GM18508 (cell line): Measurements from ENCODE around the gene PTPN22.
A peak's percentile ranks its signal among the peaks of the same experiment; 100 is the strongest.

Experiments
- ATAC-seq: cut with Tn5 transposase; IDR thresholded peaks from one replicate; pipeline ENCODE4 v1.9.1; 2021; ENCODE audit warnings: moderate number of reproducible peaks; ENCODE audit not compliant: insufficient read depth, unreplicated experiment

Gene PTPN22

DNA sequence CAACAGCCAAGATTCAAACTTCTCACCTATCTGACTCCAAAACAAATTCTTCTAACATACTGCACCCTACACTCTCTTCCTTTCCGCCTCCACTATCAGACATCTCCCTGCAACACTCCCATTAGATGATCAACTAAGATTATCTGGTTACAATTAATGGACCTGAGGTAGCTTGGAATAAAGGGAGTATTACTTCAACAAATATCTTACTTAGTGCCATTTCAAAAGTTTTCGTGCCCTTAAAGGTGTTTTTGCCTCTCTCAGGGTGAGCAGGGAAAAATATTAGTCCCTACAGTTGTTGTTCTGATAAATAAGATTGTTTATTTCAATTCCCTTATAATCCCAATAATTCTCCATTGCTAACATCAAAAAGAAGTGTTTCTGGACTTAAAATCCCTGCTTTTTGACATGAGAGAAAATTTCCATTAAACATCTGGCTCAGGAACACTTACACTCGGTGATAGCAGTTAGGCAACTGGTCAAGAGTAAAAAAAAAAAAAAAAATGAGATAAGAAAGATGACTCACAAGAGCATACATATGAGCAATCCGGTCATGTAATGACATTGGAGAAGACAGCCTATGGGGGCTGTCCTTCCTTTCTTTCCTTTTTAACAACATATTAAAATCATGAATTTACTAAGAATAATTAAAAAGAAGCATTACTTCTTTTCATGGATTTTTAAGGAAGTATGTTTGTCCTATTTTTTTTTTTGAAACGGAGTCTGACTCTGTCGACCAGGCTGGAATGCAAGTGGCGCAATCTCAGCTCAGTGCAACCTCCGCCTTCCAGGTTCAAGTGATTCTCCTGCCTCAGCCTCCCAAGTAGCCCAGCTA, 66.9 kb downstream of the PTPN22 start:
- no peak for ATAC-seq

DNA sequence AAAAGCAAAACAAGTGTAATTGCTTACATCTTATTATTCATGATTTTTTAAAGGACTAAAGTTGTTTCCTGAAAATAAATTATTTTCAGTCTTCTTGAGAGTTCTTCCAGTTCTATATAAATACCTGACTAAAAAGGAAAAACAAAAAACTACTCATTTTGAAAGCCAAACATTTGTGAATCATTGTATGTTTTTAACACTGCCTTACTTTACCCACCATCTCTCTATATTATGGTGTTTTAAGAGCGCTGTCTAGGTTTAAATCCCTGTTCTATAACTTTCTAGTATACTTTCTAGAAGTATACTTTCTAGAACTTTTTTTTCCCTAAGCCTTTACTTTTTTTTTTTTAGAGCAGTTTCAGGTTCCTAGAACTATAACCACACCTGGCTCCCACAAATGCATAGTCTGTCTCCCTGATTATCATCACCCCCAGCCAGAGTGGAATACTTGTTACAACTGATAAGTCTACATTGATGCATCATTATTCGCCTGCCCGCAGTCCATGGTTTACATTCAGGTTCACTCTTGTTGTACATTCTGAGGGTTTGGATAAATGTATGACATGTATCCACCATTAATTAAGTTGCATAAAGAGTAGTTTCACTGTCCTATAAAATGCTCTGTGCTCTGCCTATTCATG, 69.0 kb downstream of the PTPN22 start:
- ATAC-seq: no peak

DNA sequence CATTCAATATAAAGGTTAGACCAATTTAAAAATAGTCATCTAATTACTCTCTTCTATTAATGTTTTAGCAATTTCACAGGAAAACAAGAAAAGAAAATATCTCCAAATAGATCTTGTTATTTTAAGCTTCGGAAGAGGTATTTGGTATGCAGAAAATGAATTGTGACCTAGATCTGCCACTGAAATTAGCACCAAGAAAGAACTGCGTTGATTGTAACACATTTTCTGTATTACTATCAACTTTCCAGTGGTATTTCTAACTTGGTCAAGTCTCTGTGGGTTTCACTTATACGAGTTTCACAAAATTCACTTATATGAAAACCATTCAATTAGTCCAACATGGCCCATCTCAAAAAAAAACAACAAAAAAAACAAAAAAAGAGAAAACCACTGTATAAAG, 71.0 kb downstream of the PTPN22 start:
- no peak for ATAC-seq

DNA sequence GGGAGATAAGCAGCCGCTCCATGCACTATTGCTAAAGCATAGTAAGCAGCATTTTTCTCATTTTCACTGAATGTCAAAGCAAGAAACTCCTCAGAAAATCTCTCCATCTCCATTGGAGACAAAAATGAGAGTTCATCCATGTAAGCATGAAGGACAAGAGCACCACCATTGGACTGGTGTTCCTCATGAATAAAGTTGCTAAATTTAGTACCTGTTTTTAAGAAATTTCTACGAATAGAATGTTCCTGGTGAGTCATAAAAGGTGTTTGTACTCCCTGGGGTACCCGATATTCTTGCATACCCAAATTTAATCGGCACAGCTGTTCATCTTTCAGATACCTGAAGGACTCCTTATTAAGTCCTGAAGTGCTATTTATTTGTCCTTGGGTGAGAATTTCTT, 74.0 kb downstream of the PTPN22 start:
- no peak for ATAC-seq

DNA sequence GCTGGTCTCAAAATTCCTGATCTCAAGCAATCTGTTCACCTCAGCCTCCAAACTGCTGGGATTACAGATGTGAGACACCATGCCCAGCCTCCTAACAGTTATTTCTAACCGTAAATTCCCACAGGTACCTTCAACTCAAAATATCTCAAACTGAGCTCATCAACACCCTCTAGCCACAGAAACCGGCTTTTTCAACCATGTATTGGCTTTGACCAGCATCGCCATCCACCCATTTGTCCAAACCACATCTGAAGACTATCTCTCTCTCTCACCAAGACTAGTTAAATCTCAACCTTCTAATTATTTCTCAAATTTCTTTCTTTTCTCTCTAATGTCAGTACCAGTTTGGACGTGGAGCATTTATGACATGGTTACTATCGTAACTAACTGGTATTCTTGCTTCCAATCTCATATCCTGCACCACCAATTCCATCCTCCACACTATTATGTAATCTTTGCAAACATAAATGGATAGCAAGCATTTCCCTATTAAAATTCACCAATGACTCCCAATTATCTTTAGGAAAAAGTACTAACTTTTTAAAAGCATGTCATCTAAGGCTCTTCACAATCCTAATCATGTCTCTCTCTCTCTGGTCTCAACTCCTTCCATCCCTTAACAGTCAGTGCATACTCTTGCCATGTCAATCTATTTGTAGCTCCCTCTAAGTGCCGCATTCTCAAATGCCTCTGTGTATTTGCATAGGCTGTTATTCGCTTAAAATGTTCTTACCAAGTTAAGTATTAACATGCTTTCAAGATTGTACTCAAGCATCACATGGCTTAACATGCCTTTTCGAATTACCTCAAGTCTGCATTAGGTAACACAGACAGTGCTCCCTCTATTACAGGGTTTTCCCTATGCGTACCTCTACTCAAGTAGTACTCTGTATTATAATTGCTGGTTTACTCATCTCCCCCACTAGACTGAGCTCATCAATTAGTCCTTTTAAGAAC, 77.4 kb downstream of the PTPN22 start:
- ATAC-seq: no peak

DNA sequence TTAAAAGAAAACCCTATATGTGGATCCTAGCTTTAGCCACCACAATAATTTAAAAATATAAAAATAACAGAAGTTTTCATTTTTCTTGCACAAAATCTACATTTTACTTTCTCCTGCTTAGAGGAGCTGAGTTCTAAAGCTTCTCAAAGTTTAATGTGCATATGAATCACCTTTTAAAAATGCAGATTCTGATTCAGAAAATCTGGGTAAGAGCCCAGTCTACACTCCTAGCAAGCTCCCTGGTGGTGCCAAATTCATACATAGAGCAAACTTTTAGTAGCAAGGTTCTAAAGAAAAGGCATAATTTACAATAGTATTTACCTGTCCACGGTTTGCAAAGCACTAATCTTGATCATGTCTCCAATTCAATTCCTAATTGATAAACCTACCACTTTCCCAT, 78.5 kb downstream of the PTPN22 start:
- ATAC-seq: no peak

DNA sequence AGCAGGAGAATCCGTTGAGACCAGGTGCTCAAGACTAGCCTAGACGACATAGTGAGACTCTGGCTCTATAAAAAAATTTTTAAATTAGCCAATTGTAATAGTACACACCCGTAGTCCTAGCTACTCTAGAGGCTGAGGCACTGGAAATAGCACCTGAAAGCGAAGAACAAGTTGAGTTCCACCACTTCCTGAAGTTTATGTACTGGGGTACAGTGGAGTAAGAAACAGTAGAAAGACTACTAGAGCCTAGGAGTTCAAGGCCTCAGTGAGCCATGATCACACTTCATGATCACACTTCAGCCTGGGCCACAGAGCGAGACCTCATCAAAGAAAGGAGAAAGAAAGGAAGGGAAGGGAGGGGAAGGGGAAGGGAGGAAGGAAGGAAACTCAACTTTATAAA, 79.0 kb downstream of the PTPN22 start:
- ATAC-seq: no peak

DNA sequence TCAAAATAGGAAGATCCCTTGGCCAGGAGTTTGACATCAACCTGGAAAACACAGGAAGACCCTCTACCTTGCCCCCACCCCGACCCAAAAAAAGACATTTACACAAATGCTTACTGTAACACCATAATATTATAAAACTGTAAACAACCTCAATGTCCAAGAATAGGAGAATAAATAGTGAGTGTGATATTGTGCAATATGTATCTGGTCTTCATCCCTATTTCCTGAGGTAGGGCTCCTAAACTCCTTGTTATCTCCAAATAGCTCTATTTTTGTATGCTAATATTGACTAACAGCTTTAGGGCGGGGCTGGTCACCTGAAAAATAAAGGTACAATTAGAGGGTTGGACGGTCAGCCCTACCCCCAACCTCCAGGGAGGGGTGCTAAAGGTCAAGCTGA, 82.7 kb downstream of the PTPN22 start:
- no peak for ATAC-seq

DNA sequence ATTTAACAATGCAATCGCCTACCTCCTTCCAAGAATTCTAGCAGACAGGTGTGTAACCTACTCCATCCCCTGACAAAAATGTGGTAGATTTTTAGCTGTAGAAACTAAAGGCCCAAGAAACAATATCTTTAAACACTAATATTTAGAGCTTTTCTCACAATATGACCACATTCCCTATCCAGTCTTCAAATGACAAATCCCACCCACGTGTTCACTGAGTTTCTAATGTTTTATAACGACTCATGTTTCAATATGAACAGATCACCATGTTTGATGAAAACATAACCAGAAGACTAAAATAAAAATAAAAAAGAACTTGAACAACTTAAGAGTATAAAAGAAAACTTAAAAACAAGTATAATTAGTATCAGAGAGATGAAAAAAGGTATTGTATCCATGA, 83.8 kb downstream of the PTPN22 start:
- no peak for ATAC-seq

DNA sequence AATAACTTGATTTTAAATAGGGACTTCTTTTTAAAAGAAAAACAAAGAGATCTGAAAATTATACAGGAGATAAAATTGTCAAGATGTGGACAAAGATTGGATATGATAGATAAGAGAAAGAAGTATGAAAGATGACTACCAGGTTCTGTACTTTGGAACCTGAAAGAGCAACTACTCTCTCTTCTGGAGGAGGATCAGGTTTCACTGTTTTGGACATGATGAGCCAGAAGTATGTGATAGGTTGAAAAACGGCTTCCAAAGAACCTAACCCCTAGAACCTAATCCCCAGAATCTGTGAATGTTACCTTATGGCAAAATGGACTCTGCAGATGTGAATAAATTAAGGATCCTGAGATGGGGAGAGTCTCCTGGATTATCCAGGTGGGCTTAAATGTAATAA, 85.4 kb downstream of the PTPN22 start:
- no peak for ATAC-seq

DNA sequence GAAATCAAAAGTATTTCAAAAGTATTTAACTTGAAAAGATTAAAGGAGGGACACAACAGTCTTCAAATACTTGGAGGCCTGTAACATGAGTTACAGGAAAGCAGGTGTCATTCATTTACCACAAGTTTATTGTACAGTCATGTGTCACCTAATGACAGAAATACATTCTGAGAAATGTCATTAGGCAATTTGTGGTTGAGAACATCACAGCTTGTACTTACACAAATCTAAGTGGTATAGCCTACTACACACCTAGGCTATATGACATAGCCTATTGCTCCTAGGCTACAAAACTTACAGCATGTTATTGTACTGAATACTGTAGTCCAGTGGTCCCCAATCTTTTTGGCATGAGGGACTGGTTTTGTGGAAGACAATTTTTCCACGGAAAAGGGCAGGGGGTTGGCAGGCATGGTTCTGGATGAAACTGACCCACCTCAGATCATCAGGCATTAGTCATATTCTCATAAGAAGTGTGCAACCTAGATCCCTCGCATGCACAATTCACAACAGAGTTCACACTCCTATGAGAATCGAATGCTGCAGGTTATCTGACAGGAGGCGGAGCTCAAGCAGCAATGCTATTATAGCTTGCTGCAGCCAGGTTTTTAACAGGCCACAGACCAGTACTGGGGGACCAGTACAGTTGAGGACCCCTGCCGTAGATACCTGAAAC, 87.3 kb downstream of the PTPN22 start:
- peak; percentile 41 for ATAC-seq

DNA sequence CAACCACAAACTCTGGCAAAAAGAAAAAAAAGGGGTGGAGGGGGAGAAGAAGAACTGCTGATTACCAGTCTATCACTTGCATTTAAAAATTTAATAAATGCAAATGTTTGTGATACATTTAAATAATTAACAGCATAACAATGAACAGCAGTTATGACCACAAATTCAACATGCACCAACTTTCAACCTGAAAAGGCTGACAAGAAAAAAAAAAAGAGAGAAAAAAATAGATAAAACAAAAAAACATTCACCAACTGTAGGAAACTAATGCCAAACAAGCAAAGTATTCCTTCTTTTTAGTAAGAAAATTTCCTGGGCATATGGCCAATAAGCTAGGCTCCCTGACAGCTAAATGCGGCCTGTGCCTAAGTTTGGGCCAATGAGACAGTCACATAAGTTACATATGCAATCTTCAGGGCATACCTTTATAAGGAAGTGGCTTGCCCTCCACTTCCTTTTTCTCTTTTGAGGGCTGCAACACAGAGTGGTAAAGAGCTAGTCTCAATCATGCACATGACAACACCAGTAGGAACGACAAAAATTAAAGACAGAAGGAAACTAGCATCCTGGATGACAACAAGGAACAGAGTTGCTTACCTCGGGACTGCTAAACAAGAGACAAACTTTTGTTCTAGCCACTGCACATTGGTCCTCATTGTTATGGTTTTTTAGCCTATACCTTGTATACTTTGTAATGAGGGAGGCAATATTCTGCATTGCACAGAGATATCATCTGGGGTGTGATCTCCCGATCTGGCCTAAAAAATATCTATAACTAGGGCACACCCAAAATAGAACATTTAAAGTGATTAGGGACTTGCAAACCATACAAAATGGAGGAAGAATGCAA, 88.0 kb downstream of the PTPN22 start:
- peak; percentile 68 for ATAC-seq

DNA sequence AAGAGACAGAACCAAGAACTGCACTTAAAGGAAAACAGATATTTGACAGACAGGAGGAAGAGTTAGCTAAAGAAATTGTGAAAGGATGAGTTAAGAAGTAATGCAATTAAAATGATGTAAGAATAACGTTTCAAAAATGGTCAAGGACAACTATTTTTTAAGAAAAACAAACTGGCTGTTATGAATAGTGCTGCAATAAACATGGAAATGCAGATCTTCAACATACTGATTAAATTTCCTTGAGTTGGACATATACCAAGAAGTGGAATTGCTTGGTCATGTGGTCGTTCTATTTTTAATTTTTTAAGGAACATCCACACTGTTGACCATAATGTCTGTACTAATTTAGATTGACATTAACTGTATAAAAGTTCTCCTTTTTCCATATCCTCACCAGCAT, 89.1 kb downstream of the PTPN22 start:
- ATAC-seq: no peak

DNA sequence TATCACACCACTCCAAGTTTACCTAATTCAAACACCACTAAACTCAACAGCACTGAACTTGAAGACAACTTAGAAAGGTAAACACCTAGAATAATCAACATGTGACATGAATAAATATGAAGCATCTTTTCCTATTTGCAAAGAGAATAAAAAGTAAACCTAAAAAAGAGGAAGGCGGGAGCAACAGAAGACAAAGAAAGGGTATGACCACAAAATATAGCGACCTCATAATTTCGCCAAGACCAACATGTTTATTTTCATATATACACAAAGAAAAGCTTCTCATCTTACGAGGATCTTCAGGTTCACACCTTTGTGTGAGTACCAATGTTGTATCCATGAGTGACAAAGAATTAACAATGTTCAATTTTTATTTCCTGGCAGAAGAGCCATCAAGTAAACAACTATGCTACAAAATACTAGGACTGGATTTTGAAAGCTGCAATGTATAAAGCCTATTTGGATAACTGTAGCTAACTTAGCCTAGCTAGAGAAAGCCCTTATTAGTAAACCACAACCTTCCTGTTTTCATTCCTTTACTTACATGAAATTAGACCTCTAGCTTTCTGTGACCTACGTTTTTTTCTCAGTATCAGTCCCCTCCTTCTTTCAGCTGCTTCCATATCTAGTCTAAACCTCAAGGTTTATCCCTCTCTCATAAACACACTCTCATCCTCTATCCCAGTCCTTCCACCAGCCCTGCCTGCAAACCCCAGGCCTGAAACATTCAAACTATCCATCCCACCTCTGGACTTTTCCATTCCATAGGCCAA, 91.0 kb downstream of the PTPN22 start:
- peak; percentile 40 for ATAC-seq

DNA sequence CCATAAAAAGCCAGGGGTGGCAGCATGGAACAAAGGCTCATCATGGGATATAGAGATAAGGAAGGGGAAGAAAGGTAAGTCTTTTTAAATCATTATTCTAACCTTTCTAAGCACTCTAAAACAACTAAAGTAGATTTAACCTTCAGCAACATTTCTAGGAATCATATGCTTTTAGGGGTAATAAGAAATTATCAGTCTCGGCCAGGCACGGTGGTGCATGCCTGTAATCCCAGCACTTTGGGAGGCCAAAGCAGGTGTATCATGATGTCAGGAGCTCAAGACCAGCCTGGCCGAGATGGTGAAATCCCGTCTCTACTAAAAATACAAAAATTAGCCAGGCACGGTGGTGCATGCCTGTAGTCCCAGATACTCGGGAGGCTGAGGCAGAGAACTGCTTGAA, 92.0 kb downstream of the PTPN22 start:
- ATAC-seq: no peak

DNA sequence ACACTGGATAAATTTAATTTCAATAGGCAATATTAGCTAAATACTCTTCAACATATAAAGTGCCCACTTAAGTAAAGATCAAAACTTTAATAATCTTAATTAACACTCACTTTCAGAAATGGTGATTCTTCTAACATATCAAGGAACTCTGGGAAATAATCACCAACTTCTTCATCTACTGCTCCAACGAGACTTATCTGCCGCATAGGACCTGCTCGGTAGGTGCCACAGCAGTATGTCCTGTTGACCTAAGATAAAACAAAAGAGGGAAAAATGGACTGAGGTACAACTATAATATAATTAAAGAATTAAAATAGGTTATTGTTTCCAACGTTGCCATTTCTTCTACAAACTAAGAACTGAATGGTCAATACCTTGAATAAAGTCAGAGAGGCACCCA, 94.0 kb downstream of the PTPN22 start:
- no peak for ATAC-seq

DNA sequence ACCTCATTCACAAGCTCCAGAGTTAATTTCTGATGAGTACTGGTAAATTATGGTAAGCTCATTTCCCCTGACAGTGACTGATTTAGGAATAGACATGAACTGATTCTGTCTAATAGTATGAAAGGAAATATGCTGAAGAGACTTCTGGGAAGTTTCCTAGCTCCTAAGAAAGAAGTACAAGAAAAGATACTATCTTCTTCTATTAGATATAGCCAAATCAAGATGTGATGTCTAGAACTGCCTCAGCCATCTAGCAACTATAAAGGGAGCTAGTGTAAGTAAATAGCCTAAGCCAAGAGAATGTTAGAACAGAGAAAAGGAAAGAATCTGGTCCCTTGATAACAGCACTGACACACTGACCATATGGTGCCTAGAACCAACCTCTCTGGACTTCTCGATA, 101.5 kb downstream of the PTPN22 start:
- ATAC-seq: no peak

DNA sequence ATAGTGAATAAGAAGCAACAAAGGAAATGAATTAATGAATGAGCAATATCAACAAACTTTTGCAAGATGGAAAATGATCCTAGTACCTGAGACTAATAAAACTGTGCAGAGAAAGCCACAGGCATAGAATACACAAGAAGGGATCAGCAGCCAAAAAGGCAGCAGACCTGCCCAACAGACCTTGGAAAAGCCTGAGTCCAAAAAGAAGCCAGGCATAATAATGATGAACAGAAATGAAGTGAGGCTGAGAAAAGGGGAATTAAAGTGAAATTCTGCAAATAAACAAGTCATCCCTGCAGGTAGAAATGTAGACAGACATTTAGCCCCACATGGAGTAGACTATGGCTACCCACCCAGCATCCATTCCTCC, 101.9 kb downstream of the PTPN22 start:
- no peak for ATAC-seq
